Measurements from ENCODE around the gene ZNF768.

ZNF768 gene

GRCh38 chr16:30569281-30569680, 42.9 kb upstream of the ZNF768 start:
- no peak for DNase-seq (ENCODE audit: low read depth)
- no peak for TF ChIP-seq CTCF (IDR thresholded peaks at IDR 0.05; ENCODE audit: control insufficient read depth, insufficient read depth, low read depth, low read length, missing control alignments)
- H3K4me3 ChIP-seq (ENCODE audit: control insufficient read depth, low read depth, low read length) = no peak overlapping the region

- no peak for TF ChIP-seq CTCF (IDR thresholded peaks at IDR 0.05; ENCODE audit: control insufficient read depth, insufficient read depth, low read depth, low read length, missing control alignments)
- DNase-seq (ENCODE audit: low read depth) = peak; percentile 92
- H3K4me3 ChIP-seq (ENCODE audit: control insufficient read depth, low read depth, low read length) = no peak overlapping the region
Measured at GRCh38 chr16:30567991-30568638, 41.7 kb upstream of the ZNF768 start.

GRCh38 chr16:30567160-30567990, 41.0 kb upstream of the ZNF768 start:
- no peak overlapping the region for H3K4me3 ChIP-seq (ENCODE audit: control insufficient read depth, low read depth, low read length)
- DNase-seq (ENCODE audit: low read depth) = no peak
- no peak for TF ChIP-seq CTCF (IDR thresholded peaks at IDR 0.05; ENCODE audit: control insufficient read depth, insufficient read depth, low read depth, low read length, missing control alignments)

GRCh38 chr16:30566531-30566930, 40.2 kb upstream of the ZNF768 start:
- no peak overlapping the region for H3K4me3 ChIP-seq (ENCODE audit: control insufficient read depth, low read depth, low read length)
- TF ChIP-seq CTCF (IDR thresholded peaks at IDR 0.05; ENCODE audit: control insufficient read depth, insufficient read depth, low read depth, low read length, missing control alignments) = no peak
- DNase-seq (ENCODE audit: low read depth) = no peak

- TF ChIP-seq CTCF (IDR thresholded peaks at IDR 0.05; ENCODE audit: control insufficient read depth, insufficient read depth, low read depth, low read length, missing control alignments) = no peak
- no peak overlapping the region for H3K4me3 ChIP-seq (ENCODE audit: control insufficient read depth, low read depth, low read length)
- no peak for DNase-seq (ENCODE audit: low read depth)
Measured at GRCh38 chr16:30565984-30566383, 39.6 kb upstream of the ZNF768 start.

- no peak overlapping the region for H3K4me3 ChIP-seq (ENCODE audit: control insufficient read depth, low read depth, low read length)
- no peak for DNase-seq (ENCODE audit: low read depth)
- TF ChIP-seq CTCF (IDR thresholded peaks at IDR 0.05; ENCODE audit: control insufficient read depth, insufficient read depth, low read depth, low read length, missing control alignments) = no peak
Measured at GRCh38 chr16:30565526-30565925, 39.2 kb upstream of the ZNF768 start.

Data from AG09309 (cell line).